ENCODE data around the gene KCNS3.

The KCNS3 gene

DNA sequence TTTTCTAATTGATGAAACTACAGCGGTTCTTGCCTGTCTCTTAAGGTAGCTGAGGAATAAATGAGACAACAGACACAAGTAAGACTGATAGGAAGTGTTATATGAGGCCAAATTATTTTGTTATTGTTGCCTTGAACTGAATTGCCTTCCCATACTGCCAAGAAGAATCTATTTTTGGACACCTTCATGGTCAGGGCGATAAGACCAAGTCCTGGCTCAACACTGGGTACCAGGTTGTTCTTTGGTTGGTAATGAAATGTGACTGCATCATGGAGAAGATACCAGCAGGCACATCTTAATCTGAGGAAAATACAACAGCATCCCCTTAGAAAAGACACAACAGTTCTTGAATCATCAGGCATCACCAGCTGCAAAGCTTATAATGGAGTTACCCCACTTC is 38.5 kb upstream of the KCNS3 start:
- Histone ChIP-seq H3K27me3 (ENCODE audit: control insufficient read depth, low read length) (peaks cover 7% of the 10 kb centered on the region; the same call in 1 of the 2 replicates), H3K79me2 (ENCODE audit: control insufficient read depth, low read length) (no peaks in the 10 kb centered on the region)

DNA sequence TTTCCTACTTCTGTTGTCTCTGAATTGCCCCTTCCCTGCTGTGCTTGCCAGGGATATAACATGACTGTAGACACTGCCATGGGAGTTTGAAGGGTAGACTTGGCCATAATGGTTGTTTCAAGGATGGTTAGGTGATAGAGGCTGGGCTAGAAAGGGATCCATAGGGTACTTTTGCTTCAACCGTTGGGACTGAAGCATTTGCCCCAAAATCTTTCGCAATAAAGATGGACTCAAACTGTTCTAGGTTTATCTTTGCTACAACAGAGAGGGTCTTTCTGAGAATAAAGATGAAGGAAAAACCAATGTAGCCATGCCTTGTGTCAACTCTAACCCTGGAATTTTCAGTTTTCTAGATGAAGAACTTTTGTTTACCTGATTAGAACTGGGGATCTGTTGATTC is 35.0 kb upstream of the KCNS3 start:
- TF ChIP-seq EZH2phosphoT487 (IDR thresholded peaks at IDR 0.05; ENCODE audit: borderline replicate concordance, low read length) (no peak), CTCF (IDR thresholded peaks at IDR 0.05; ENCODE audit: low read depth, low read length, poor library complexity, severe bottlenecking) (no peak)
- H3K4me3 ChIP-seq (ENCODE audit: low read length): no peak overlapping the region
- H3F3A ChIP-seq (ENCODE audit: control insufficient read depth, insufficient read depth): no peaks in the 10 kb centered on the region
- H3K79me2 ChIP-seq (ENCODE audit: control insufficient read depth, low read length): no peaks in the 10 kb centered on the region
- peaks cover 10% of the 10 kb centered on the region for H3K27me3 ChIP-seq (ENCODE audit: control insufficient read depth, low read length)
- no peaks in the 10 kb centered on the region for H3K4me1 ChIP-seq (ENCODE audit: control insufficient read depth, low read length)
- H3K36me3 ChIP-seq (ENCODE audit: control insufficient read depth, low read length): no peaks in the 10 kb centered on the region
- no peak overlapping the region for H3K27ac ChIP-seq (ENCODE audit: low read depth, low read length)
- no peaks in the 10 kb centered on the region for H3K9me2 ChIP-seq (replicated peaks; ENCODE audit: control insufficient read depth, low read length)
- no peaks in the 10 kb centered on the region for H3K9me3 ChIP-seq (ENCODE audit: control insufficient read depth, insufficient read depth, low read length)
- H4K20me1 ChIP-seq (ENCODE audit: control insufficient read depth, insufficient read depth, low read depth, low read length): no peaks in the 10 kb centered on the region
- no peak overlapping the region for H3K4me2 ChIP-seq (ENCODE audit: low read length)

More for the DNA sequence above, 38.5 kb upstream of the KCNS3 start:
- Histone ChIP-seq H3F3A (ENCODE audit: control insufficient read depth, insufficient read depth) (no peaks in the 10 kb centered on the region), H3K4me1 (ENCODE audit: control insufficient read depth, low read length) (no peaks in the 10 kb centered on the region), H4K20me1 (ENCODE audit: control insufficient read depth, insufficient read depth, low read depth, low read length) (no peaks in the 10 kb centered on the region), H3K4me2 (ENCODE audit: low read length) (no peak overlapping the region), H3K36me3 (ENCODE audit: control insufficient read depth, low read length) (no peaks in the 10 kb centered on the region), H3K27ac (ENCODE audit: low read depth, low read length) (no peak overlapping the region), H3K9me3 (ENCODE audit: control insufficient read depth, insufficient read depth, low read length) (no peaks in the 10 kb centered on the region), H3K4me3 (ENCODE audit: low read length) (no peak overlapping the region), H3K9me2 (replicated peaks; ENCODE audit: control insufficient read depth, low read length) (no peaks in the 10 kb centered on the region)
- no peak for TF ChIP-seq CTCF (IDR thresholded peaks at IDR 0.05; ENCODE audit: low read depth, low read length, poor library complexity, severe bottlenecking)
- TF ChIP-seq EZH2phosphoT487 (IDR thresholded peaks at IDR 0.05; ENCODE audit: borderline replicate concordance, low read length): no peak

- Histone ChIP-seq H3F3A (ENCODE audit: control insufficient read depth, insufficient read depth) (no peaks in the 10 kb centered on the region), H3K4me1 (ENCODE audit: control insufficient read depth, low read length) (no peaks in the 10 kb centered on the region), H3K4me3 (ENCODE audit: low read length) (no peak overlapping the region), H3K36me3 (ENCODE audit: control insufficient read depth, low read length) (no peaks in the 10 kb centered on the region), H3K27ac (ENCODE audit: low read depth, low read length) (no peak overlapping the region), H3K9me3 (ENCODE audit: control insufficient read depth, insufficient read depth, low read length) (no peaks in the 10 kb centered on the region), H4K20me1 (ENCODE audit: control insufficient read depth, insufficient read depth, low read depth, low read length) (no peaks in the 10 kb centered on the region), H3K4me2 (ENCODE audit: low read length) (no peak overlapping the region), H3K79me2 (ENCODE audit: control insufficient read depth, low read length) (no peaks in the 10 kb centered on the region), H3K9me2 (replicated peaks; ENCODE audit: control insufficient read depth, low read length) (no peaks in the 10 kb centered on the region), H3K27me3 (ENCODE audit: control insufficient read depth, low read length) (peaks cover 10% of the 10 kb centered on the region)
- TF ChIP-seq CTCF (IDR thresholded peaks at IDR 0.05; ENCODE audit: low read depth, low read length, poor library complexity, severe bottlenecking): no peak
- no peak for TF ChIP-seq EZH2phosphoT487 (IDR thresholded peaks at IDR 0.05; ENCODE audit: borderline replicate concordance, low read length)
Observed at GRCh38 chr2:17845806-17846205, 32.7 kb upstream of the KCNS3 start.

- Histone ChIP-seq H4K20me1 (ENCODE audit: control insufficient read depth, insufficient read depth, low read depth, low read length) (no peaks in the 10 kb centered on the region), H3K4me2 (ENCODE audit: low read length) (no peak overlapping the region), H3K9me2 (replicated peaks; ENCODE audit: control insufficient read depth, low read length) (no peaks in the 10 kb centered on the region), H3K27ac (ENCODE audit: low read depth, low read length) (no peak overlapping the region), H3K4me3 (ENCODE audit: low read length) (no peak overlapping the region), H3K9me3 (ENCODE audit: control insufficient read depth, insufficient read depth, low read length) (no peaks in the 10 kb centered on the region), H3K27me3 (ENCODE audit: control insufficient read depth, low read length) (peaks cover 10% of the 10 kb centered on the region), H3F3A (ENCODE audit: control insufficient read depth, insufficient read depth) (no peaks in the 10 kb centered on the region), H3K4me1 (ENCODE audit: control insufficient read depth, low read length) (no peaks in the 10 kb centered on the region), H3K79me2 (ENCODE audit: control insufficient read depth, low read length) (no peaks in the 10 kb centered on the region), H3K36me3 (ENCODE audit: control insufficient read depth, low read length) (no peaks in the 10 kb centered on the region)
- TF ChIP-seq CTCF (IDR thresholded peaks at IDR 0.05; ENCODE audit: low read depth, low read length, poor library complexity, severe bottlenecking): no peak
- TF ChIP-seq EZH2phosphoT487 (IDR thresholded peaks at IDR 0.05; ENCODE audit: borderline replicate concordance, low read length): no peak
Observed at GRCh38 chr2:17846676-17847075, 31.8 kb upstream of the KCNS3 start.

Data from DOHH2 (cell line).